Measurements from ENCODE around the gene KAT6B.

KAT6B gene

DNA sequence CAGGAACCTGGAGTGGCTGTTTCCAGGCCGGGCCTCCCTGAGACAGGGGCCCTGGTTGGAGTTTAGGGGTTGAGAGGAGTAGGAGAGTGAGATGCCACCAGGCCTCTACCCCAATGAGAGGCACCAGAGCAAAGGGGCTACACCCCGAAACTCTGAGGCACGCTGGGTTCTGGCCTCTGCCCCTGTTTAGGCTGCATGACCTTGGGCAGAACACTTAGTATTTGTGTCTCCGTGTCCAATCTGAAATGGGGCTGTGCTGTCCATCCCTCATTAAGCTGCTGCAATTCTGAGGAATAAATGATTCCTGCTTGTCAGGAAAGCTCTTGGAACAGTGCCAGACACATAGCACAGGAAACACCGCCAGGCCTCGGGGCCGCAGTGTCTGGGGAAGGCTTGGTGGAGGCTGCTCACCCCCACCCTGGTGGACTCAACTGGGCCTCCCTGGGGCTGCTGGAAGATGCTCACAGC is 244.6 kb downstream of the KAT6B start:
- DNase-seq (ENCODE audit: low spot score) = no peak
- TF ChIP-seq CTCF (IDR thresholded peaks at IDR 0.05; ENCODE audit: extremely low read depth, missing control alignments) = no peak

DNA sequence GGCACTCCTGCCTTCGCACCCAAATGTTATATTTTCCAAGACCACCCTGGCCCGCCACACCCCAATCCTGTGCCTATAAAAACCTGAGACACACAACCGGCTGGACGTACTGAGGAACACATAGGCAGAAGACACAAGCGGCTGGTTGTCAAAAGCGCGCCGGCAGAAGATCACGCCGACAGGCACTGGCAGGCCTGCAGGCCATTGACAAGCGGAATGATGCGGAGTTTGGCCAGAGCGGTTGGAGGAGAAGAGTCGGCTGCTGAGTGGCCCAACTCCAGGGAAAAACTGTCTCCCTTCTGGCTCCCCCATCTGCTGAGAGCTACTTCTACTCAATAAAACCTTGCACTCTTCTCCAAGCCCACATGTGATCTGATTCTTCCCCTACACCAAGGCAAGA is 245.4 kb downstream of the KAT6B start:
- TF ChIP-seq CTCF (IDR thresholded peaks at IDR 0.05; ENCODE audit: extremely low read depth, missing control alignments) = no peak
- no peak for DNase-seq (ENCODE audit: low spot score)

DNA sequence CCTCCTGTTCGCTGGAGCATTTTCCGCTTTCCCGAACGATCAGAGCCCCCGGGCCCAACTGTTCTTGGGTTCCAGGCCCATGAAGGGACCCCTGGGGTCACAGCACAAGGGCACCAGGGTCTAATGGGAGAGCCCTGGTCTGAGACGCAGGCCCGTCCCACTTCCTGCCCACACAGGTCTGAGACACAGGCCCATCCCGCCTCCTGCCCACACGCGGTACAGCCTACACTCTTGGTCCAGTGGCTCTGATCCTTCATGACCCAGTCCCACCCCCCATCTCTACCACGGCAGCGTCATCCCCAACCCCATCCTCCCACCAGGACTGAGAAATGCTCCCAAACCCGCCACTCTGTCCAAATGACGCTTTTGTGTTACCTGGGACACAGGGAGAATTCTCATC is 246.3 kb downstream of the KAT6B start:
- no peak for TF ChIP-seq CTCF (IDR thresholded peaks at IDR 0.05; ENCODE audit: extremely low read depth, missing control alignments)

GRCh38 chr10:75073442-75073841 is 247.0 kb downstream of the KAT6B start:
- TF ChIP-seq CTCF (IDR thresholded peaks at IDR 0.05; ENCODE audit: extremely low read depth, missing control alignments) = no peak
- no peak for DNase-seq (ENCODE audit: low spot score)

More for the DNA sequence above, 246.3 kb downstream of the KAT6B start:
- no peak for DNase-seq (ENCODE audit: low spot score)

DNA sequence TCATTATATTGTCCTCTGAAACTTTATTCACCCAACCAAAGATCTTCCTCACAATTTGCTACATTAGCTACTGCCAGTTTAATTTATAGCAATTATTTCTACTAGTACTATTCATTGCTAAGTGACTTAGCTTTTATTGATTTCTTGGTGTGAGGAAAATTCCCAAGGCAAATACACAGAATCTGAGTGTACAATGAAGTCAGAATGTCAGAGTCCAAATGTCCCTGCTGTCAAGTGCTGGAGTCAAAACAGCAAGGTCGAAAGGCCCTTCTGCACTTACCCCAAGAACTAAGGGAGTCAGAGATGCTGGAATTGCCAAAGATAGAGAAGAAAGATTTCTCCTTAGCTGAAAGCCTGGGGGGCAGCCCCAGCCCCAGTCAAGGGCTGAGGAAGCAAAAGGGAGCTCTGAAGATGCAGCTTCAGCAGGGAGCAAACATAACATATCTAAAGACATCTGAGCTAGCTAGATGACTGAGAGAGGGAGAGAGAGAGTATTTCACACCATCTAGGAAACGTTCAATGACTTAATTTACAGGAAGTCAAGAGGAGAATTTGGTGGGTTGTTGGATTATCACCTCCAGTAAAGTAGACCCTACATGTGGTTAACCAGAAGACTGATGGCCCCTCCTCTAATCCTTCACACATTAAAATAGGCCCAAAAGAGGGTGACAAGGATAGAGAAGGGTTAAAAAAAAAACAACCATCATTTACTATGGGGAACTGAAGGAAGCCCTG is 248.5 kb downstream of the KAT6B start:
- DNase-seq (ENCODE audit: low spot score) = no peak
- no peak for TF ChIP-seq CTCF (IDR thresholded peaks at IDR 0.05; ENCODE audit: extremely low read depth, missing control alignments)

DNA sequence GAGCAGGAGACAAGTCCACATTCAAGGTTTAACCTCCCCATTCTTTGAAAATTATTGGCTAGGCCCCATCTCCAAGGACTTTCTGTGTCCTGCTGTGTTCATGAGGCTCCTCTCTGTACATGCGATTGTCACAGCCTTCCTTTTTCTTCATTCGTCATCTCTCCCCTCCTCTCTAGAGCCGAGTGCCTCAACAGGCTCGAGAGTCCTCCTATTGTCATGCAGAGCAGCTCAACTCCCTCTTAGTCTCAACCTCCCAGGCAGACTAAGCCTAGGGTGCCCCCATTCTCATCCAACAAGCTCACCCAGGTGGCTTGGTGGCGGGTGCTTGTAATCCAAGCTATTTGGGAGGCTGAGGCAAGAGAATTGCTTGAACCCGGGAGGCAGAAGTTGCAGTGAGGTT is 249.9 kb downstream of the KAT6B start:
- no peak for TF ChIP-seq CTCF (IDR thresholded peaks at IDR 0.05; ENCODE audit: extremely low read depth, missing control alignments)
- no peak for DNase-seq (ENCODE audit: low spot score)

GRCh38 chr10:75079436-75080083 is 253.2 kb downstream of the KAT6B start:
- no peak for TF ChIP-seq CTCF (IDR thresholded peaks at IDR 0.05; ENCODE audit: extremely low read depth, missing control alignments)
- no peak for DNase-seq (ENCODE audit: low spot score)

Data from GM20000 (cell line).